GM12892 (cell line): ENCODE measurements around the gene CYBA.

Experiments
- POLR2A ChIP-seq: IDR thresholded peaks from 2 replicates; pipeline ENCODE4 v1.6.1; 2011; ENCODE audit warnings: low read depth, low read length, control low read depth
- POLR2AphosphoS5 ChIP-seq: IDR thresholded peaks from 2 replicates; pipeline ENCODE4 v1.6.1; 2011; ENCODE audit warnings: low read depth, low read length, control low read depth
- TAF1 ChIP-seq: IDR thresholded peaks from 2 replicates; pipeline ENCODE4 v1.6.1; 2011; ENCODE audit warnings: low read depth, mild to moderate bottlenecking, control low read depth, low read length, borderline replicate concordance

DNA sequence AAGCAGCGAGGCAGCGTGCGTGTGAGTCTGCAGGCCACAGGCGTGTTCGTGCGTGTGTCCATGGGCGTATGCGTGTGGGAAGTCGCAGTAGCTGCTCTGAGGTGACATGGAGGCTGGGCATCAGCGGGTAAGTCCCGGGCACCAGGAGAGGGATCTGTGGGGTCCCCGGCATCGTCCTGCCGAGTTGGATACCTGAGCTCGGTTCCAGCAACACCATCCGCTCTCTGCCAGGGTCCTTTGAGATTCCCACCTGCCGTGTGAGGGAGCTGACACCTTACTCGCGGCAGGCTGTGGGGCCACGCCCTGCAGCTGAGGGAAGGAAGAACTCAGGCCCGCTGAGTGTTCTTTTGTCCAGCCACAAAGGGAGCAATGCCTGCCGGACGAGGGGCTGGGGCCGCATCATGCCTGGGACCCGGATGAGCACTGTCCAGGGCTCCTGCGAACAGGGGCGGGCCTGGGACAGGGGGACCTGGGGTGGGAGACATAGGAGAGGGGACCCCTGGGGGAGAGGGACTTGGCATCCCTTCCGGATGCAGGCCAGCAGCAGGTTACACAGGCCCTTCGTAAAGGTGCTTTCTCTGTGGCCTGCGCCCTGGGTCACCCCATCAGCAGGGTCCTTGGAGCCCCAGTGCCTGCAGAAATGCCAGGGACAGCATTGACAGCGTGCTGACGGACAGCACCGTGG, 40.4 kb upstream of the CYBA start:
- TF ChIP-seq POLR2A (no peak), POLR2AphosphoS5 (no peak), TAF1 (no peak)
